Gastrocnemius medialis (tissue), 4 donors: ENCODE data around the gene ZNF641.

ENCODE experiments used
- CTCF ChIP-seq, 5 experiments: fragments of 450-650 bp in 3 of 5; fragments of 200-600 bp in 2 of 5; sonication (generic) in 2 of 5; IDR thresholded peaks in 4 of 5; conservative IDR thresholded peaks in 1 of 5; 1 replicate in 4 of 5; 2 replicates in 1 of 5; pipeline ENCODE4 v1.5.1; 2016 to 2019; ENCODE audit warnings: antibody characterized with exemption in 5 of 5, mild to moderate bottlenecking in 3 of 5, moderate library complexity in 3 of 5
- POLR2A ChIP-seq, 2 donors: fragments of 450-650 bp; IDR thresholded peaks; one replicate each; pipeline ENCODE4 v1.6.1; 2017; ENCODE audit warnings: antibody characterized with exemption in 2 of 2, mild to moderate bottlenecking in 2 of 2, moderate library complexity in 2 of 2

- TF ChIP-seq CTCF (IDR thresholded peaks at IDR 0.05 in 4 of 5, conservative IDR thresholded peaks at IDR 0.05 in 1 of 5), result no peak
- peak; percentile 60 to 66 for TF ChIP-seq POLR2A (IDR thresholded peaks at IDR 0.05)
These were observed at the start of gene ZNF641 for GRCh38 chr12:48350249-48351021.
